GM18498 (cell line): Measurements from ENCODE around the gene SH3BGRL2.
"Not testable (repeated sequence)": the region's sequence is repeated elsewhere in the genome, so short reads cannot be mapped to it uniquely, and the experiment has no call there.

Experiments used
- ATAC-seq: cut with Tn5 transposase; IDR thresholded peaks from one replicate; pipeline ENCODE4 v1.9.1; 2021; ENCODE audit warnings: mild to moderate bottlenecking, moderate library complexity; ENCODE audit not compliant: unreplicated experiment

Gene SH3BGRL2

GRCh38 chr6:79647741-79648140 is 16.6 kb downstream of the SH3BGRL2 start:
- ATAC-seq, result no peak

DNA sequence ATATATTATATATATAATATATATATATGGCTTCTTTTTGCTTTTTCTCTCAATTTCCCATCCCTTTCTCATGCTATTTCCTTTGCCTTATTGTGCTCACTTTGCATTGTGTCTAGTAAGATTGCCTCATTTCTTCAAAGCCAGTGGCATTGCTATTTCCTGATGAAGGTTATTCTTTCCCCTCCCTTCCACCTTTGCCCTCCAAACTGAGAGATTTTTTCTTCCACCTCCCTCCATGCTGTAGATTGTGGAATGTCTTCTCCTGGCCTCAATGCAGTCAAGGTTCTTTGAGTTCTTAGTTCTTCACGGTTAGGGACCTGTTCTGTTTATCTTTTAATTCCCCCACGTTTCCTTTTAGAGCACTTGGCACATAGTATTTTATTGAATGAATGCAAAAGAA is 17.2 kb downstream of the SH3BGRL2 start:
- ATAC-seq, result no peak

DNA sequence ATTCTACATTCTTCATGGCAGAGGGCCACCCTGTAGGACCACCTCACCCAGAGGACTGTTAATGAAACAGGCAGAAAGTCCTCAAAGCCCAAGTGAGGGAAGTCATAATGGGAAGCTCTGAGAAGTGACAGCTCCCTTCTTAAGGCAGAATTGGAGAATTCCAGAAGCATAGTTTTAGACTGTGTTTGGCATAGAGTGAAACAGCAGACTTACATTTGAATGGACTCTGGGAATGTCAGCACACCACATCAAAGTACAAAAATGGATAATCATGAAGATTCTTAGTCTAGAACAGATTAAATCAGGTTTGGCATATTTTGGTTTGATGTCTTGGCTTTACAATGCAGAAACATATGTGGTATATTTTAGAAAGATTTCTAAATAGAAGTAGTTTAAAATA is 17.9 kb downstream of the SH3BGRL2 start:
- no peak for ATAC-seq

- no peak for ATAC-seq
Measured at GRCh38 chr6:79650950-79651349, 19.8 kb downstream of the SH3BGRL2 start.

DNA sequence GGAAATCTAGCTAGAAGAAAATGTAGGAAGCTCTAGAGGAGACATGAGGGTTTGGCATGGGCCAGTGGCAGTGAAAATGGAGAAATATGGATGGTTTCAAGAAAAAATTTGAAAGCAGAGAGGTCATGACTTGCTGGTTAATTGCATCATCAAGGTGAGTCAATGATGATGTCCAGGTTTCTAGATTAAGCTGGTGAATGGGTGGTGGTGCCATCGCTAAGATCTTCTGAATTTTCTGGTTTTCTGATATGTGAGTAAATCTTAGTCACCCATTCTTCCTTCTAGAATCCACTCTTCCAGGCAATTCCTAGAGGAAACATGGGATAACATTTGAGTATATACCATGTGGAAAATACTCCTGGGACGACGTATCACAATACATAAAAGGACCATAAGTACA is 25.0 kb downstream of the SH3BGRL2 start:
- no peak for ATAC-seq

DNA sequence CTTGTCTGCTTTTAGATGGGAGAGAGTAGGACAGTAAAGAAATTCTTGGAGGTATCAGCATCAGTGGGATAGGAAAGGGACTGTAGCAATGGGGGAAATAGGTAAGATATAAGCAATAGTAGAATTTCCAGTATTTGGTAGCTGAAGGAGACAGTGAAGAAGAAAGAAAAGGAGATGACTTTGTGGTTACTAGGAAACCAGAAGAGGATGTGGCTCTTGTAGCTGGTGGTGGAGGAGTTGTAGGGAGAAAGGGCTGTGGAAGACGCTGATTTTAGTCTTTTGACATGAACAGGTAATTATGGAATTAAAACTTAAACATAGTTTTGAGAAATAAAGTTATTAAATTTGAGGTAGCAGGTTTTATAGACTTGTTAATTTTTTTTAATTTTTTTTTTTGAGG is 26.1 kb downstream of the SH3BGRL2 start:
- ATAC-seq, result no peak

GRCh38 chr6:79663655-79664054 is 32.5 kb downstream of the SH3BGRL2 start:
- ATAC-seq, result not testable (repeated sequence)

- no peak for ATAC-seq
Measured at GRCh38 chr6:79665725-79666551, 34.8 kb downstream of the SH3BGRL2 start.

GRCh38 chr6:79666634-79667033 is 35.5 kb downstream of the SH3BGRL2 start:
- no peak for ATAC-seq

DNA sequence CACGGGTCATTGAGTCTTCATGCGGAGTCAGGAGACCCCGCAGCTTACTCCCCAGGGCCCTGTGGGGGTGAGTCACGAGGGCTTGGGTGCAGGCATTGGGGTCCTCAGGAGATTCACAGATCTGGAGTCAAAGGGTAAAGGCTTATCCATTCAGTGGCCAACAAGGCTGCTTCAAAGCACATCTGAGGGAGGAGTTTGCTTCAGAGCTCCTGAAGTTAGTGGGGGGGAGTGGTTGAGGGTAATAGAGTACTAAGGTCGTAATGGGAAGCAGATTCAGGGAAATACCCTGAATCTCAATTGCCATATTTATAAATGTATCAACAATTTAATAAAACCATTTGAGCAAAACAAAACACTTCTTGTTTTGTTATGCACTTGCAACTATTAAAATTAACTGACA is 37.3 kb downstream of the SH3BGRL2 start:
- ATAC-seq, result no peak

- ATAC-seq, result no peak
Measured at GRCh38 chr6:79669766-79670165, 38.6 kb downstream of the SH3BGRL2 start.

- ATAC-seq, result no peak
Measured at GRCh38 chr6:79670789-79671188, 39.7 kb downstream of the SH3BGRL2 start.

DNA sequence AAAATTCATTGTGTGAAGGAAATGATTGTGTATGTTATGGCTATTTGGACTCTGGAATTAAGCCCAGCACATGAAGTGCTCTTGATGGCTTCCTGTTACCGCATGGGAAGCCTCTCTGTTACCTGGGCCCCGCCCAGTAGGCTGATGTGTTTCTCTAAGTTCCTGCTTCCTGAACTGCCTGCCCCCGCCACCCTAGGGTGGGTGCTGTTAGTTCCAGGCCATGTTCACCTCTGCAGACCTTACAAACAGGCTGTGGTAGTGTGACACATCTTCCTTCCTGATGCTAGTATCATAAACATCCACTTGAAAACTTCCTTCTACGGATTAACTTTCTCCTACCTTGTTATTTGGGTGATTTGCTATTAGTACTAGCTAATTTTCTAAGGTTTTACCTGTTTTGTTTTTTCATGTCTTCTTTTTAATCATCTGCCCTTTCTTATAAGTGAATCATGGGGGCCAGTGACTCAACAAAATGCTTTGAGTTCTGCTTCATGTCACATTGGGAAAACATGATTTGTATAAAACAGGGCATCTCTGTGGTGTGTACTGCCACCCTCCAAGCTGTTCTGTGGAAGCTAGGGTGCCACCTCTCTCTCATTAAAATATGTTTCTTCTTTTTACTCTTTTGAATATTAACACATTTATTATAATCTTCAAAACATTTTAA is 40.6 kb downstream of the SH3BGRL2 start:
- no peak for ATAC-seq

GRCh38 chr6:79672631-79673111 is 41.5 kb downstream of the SH3BGRL2 start:
- peak; percentile 42 for ATAC-seq

DNA sequence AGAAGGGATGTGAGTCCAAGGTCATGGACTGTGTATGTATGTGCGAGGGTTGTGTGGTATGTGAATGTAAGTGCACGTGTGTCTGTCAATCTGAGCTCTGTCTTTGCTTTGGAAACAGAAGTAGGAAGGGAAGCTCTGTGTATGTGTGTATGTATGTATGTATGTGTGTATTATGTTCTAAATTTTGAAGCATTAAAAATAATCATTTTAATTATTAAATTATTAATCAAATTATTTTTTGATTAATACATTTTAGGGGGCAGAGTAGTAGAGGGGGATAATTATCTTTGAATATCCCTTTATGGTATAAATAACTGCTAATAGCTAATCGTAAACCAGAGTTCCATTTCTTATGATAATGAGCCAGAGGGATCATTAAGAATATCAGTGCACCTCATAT is 42.8 kb downstream of the SH3BGRL2 start:
- no peak for ATAC-seq

DNA sequence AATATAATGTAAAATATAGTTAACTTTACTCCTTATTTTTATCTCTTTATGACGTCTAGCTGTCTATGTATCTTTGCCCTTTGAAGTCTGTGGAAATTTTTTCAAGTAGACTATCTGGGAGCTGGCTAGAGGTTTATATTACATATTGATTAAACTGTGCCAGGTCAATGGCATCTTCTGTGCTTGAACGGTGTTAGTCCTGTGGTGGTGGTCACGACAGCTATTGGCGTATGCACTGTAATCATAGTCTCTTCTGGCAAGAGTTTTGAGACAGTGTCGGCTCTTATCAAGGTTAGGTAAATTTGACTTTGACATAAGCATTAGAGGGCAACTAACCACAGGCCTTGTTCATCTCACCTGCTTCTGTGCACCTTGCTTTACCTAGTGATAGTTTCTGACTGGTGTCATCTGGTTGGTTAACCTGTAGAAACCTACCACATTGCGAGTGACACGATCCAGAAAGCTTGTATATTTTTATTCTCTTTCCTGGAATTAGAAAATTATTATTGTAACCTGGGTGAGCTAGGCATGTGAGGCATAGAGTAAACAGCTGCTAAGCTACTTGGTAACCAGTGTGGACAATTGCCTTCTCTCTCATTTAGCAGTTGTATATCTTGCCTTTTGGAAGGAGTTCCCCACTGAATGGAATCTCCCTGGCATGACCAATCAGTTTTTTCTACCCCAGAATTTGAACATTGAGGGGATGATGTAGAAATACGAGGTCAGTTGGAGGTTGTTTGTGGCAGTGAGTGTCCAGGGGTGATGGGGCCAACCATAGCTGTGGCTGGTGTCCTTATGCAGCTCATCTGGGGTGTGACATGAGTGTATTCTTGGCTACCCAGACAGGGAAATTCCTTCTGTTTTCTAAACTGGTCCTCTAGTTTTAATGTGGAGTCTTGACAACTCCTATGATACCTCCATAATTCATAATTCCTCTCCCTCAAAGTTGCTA is 45.9 kb downstream of the SH3BGRL2 start:
- ATAC-seq, result no peak

DNA sequence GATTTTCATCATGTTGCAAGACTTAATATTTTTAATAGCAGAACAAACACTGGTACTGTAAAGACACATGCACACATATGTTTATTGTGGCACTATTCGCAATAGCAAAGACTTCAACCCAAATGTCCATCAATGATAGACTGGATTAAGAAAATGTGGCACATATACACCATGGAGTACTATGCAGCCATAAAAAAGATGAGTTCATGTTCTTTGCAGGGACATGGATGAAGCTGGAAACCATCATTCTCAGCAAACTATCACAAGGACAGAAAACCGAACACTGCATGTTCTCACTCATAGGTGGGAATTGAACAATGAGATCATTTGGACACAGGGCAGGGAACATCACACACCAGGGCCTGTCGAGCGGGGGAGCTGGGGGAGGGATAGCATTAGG is 51.6 kb downstream of the SH3BGRL2 start:
- not testable (repeated sequence) for ATAC-seq

- no peak for ATAC-seq
Measured at GRCh38 chr6:79684876-79685275, 53.7 kb downstream of the SH3BGRL2 start.

- no peak for ATAC-seq
Measured at GRCh38 chr6:79686707-79687309, 55.7 kb downstream of the SH3BGRL2 start.

DNA sequence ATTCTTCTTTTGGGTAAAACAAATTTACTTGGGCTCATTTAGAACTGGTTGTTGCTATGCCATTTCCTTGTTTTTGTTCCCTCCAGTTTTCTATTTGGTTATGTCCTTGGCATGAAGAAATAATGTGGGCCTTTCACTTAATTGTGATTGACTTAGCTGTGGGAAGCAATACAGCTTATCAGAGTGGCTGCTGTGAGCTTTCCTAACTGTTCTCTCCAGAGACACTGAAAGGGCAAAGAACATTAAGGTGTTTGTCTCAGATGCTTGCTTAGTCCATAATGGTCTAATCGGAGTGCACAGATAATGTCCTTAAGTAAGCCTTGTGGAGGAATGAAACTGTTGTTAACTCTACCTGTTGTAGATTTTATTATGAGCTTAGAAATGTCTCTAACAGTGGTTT is 56.6 kb downstream of the SH3BGRL2 start:
- no peak for ATAC-seq

DNA sequence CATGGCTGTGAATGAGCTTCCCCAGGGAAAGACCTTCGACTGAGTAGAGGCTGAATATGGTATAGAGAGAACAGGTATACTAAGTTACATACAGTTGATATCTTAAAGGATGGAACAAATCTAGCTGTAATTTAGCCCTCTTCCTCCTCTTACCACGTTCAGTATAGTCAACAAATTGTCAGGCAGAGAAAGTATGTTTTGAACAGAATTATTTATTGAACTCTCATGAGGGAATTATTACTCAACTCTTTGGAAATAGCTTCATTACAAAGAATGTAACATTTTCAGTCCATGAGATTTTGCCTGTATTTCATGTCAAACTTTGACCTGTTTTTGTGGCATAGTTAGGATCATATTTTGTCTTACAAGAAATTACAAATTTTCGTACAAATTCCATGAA is 63.0 kb downstream of the SH3BGRL2 start:
- no peak for ATAC-seq
